GM23338 (cell line): ENCODE data around the gene CES5A. TPM values are rescaled to one million over a fixed set of nuclear protein-coding genes. Genes with fewer than 3 reads are reported as not detected.
"Not testable (repeated sequence)": the region's sequence is repeated elsewhere in the genome, so short reads cannot be mapped to it uniquely, and the experiment has no call there.

ENCODE experiments used
- ATAC-seq: fragments of 200-7000 bp; cut with Tn5 transposase; 3 replicates; pipeline ENCODE4 v1.9.1; 2020
- DNase-seq: peaks from one replicate; pipeline ENCODE4 v3.0.0-alpha.2; 2015; ENCODE audit warnings: low spot score
- H2AFZ ChIP-seq: fragments of 200-600 bp; sonication (generic); 2 replicates; pipeline ENCODE4 v1.8.0; 2016; ENCODE audit warnings: antibody characterized with exemption, mild to moderate bottlenecking, moderate library complexity
- H3F3A ChIP-seq: fragments of 200-600 bp; sonication (generic); replicated peaks from 2 replicates; pipeline ENCODE4 v1.8.0; 2017; ENCODE audit warnings: antibody characterized with exemption, mixed run types, low read depth
- H3K27ac ChIP-seq: fragments of 200-600 bp; sonication (generic); 2 replicates; pipeline ENCODE4 v1.6.1; 2016; ENCODE audit warnings: low read depth
- H3K27me3 ChIP-seq: fragments of 200-600 bp; sonication (generic); 2 replicates; pipeline ENCODE4 v1.8.0; 2016; ENCODE audit warnings: mild to moderate bottlenecking, mixed run types, moderate library complexity; ENCODE audit not compliant: insufficient read depth
- H3K36me3 ChIP-seq: fragments of 200-600 bp; sonication (generic); 2 replicates; pipeline ENCODE4 v1.8.0; 2016; ENCODE audit warnings: mild to moderate bottlenecking; ENCODE audit not compliant: insufficient read depth
- H3K4me1 ChIP-seq: fragments of 200-600 bp; sonication (generic); 2 replicates; pipeline ENCODE4 v1.8.0; 2016; ENCODE audit warnings: mild to moderate bottlenecking, moderate library complexity; ENCODE audit not compliant: insufficient read depth
- H3K4me2 ChIP-seq: fragments of 200-600 bp; sonication (generic); 2 replicates; pipeline ENCODE4 v1.7.1; 2017; ENCODE audit warnings: mixed run types
- H3K4me3 ChIP-seq: fragments of 200-600 bp; sonication (generic); 2 replicates; pipeline ENCODE4 v1.6.1; 2016; ENCODE audit warnings: mixed run types
- H3K79me2 ChIP-seq: fragments of 200-600 bp; sonication (generic); replicated peaks from 2 replicates; pipeline ENCODE4 v1.8.0; 2017; ENCODE audit warnings: mild to moderate bottlenecking; ENCODE audit not compliant: insufficient read depth
- H3K9me2 ChIP-seq: fragments of 200-600 bp; sonication (generic); 2 replicates; pipeline ENCODE4 v1.8.0; 2017; ENCODE audit not compliant: insufficient read depth
- H4K20me1 ChIP-seq: fragments of 200-600 bp; sonication (generic); replicated peaks from 2 replicates; pipeline ENCODE4 v1.8.0; 2017; ENCODE audit warnings: mild to moderate bottlenecking; ENCODE audit not compliant: insufficient read depth
- H3K27ac Mint-ChIP-seq: 2 replicates; pipeline ENCODE4 v1.8.0; 2020; ENCODE audit warnings: inconsistent platforms, mild to moderate bottlenecking, moderate library complexity, mixed read lengths
- H3K27me3 Mint-ChIP-seq: 3 replicates; pipeline ENCODE4 v1.8.0; 2022; ENCODE audit warnings: low read depth, mild to moderate bottlenecking, moderate library complexity, mixed read lengths, inconsistent platforms; ENCODE audit not compliant: insufficient read depth, poor library complexity
- H3K36me3 Mint-ChIP-seq: 3 replicates; pipeline ENCODE4 v1.8.0; 2021; ENCODE audit warnings: low read depth, mild to moderate bottlenecking, inconsistent platforms, moderate library complexity, mixed read lengths
- H3K4me1 Mint-ChIP-seq: 3 replicates; pipeline ENCODE4 v1.8.0; 2020; ENCODE audit warnings: mild to moderate bottlenecking, inconsistent platforms, mixed read lengths
- H3K4me3 Mint-ChIP-seq: 3 replicates; pipeline ENCODE4 v1.8.0; 2021; ENCODE audit warnings: moderate library complexity, mild to moderate bottlenecking, inconsistent platforms, mixed read lengths
- H3K9me3 Mint-ChIP-seq: 3 replicates; pipeline ENCODE4 v1.8.0; 2020; ENCODE audit warnings: moderate library complexity, mild to moderate bottlenecking, inconsistent platforms, mixed read lengths
- CTCF ChIP-seq, 2 experiments: fragments of 200-600 bp in 1 of 2; sonication (generic) in 1 of 2; conservative IDR thresholded peaks; 2 replicates each; pipeline versions ENCODE4 v1.5.1 to v1.6.1; 2016 to 2017; ENCODE audit warnings: antibody characterized with exemption in 2 of 2, low read depth in 2 of 2, mild to moderate bottlenecking in 2 of 2, moderate library complexity in 1 of 2
- EZH2 ChIP-seq: fragments of 200-600 bp; sonication (generic); IDR thresholded peaks from one replicate; pipeline ENCODE4 v1.8.0; 2017; ENCODE audit warnings: antibody characterized with exemption, mild to moderate bottlenecking, low read depth; ENCODE audit not compliant: unreplicated experiment
- EZH2phosphoT487 ChIP-seq: fragments of 200-600 bp; sonication (generic); IDR thresholded peaks from one replicate; pipeline ENCODE4 v1.8.1; 2018; ENCODE audit warnings: antibody characterized with exemption; ENCODE audit not compliant: unreplicated experiment
- REST ChIP-seq: IDR thresholded peaks from one replicate; pipeline ENCODE4 v1.6.1; 2018; ENCODE audit warnings: antibody characterized with exemption; ENCODE audit not compliant: unreplicated experiment
- ZNF114 ChIP-seq: fragments of 250-450 bp; sonication (Bioruptor Pico); IDR thresholded peaks from 2 replicates; pipeline ENCODE4 v1.5.0; 2020; ENCODE audit warnings: mild to moderate bottlenecking, moderate library complexity
- polyA plus RNA-seq: library from polyadenylated mRNA; unstranded; fragments of >200 nt; fragmentation: Nextera tagmentation; extraction: Ambion mirVana; gene quantifications from 2 replicates; pipeline ENCODE4 v1.2.1, GENCODE V29; 2016
- total RNA-seq: library from RNA; depleted of rRNA; stranded (reverse); fragments of >200 nt; shearing (Covaris generic); gene quantifications from 2 replicates; pipeline ENCODE4 v1.2.3, GENCODE V29; 2014
- TF ChIP-seq, protein P1 (sequence below): IDR thresholded peaks from 2 replicates; pipeline ENCODE4 v1.6.1; 2016; ENCODE audit warnings: antibody characterized with exemption

CES5A gene
- total and polyA plus RNA-seq, 2 experiments from 2014 or later, result not detected

DNA sequence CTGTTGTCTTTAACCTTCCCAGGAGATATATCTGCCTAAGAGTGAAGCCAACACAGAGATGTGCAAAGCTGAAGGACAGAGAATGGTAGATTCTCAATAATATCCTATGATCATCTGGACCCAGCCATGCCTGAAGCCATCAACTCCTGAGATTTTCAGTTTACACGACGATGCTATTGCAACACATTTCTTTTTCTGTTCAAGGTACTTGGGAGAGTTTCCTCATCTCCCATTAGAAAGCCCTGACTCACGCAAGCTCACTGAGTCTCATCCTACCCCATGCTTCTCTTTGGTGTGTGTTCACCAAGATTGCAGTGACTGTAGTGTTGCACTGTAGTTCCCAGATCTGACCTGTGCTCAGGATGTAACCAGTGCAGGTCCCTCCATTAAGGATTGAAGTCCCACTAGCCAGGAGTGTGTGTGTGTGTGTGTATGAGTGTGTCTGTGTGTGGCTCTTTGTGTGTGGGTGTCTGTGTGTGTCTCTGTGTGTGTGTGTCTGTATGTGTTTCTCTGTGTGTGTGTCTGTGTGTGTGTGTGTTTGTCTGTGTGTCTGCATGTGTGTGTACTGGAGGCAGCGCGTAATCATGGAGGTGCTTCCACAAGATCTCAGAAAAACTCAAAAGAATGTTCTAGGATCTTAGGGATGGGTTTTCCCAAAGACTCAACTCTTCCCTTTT lies 57.8 kb downstream of the CES5A start (continued):
- no peak for TF ChIP-seq CTCF (conservative IDR thresholded peaks at IDR 0.05; ENCODE audit: low read depth in 2 of 2)

GRCh38 chr16:55816222-55816621 lies 59.0 kb downstream of the CES5A start:
- H3K4me3 Mint-ChIP-seq, ATAC-seq, H3K27me3 Mint-ChIP-seq, H3K79me2 ChIP-seq, H3K36me3 ChIP-seq, H3K4me1 Mint-ChIP-seq, H3K36me3 Mint-ChIP-seq, H3K4me3 ChIP-seq, H3K9me3 Mint-ChIP-seq, H3K4me1 ChIP-seq, H3K27me3 ChIP-seq, H3K9me2 ChIP-seq, H3K27ac Mint-ChIP-seq, H2AFZ ChIP-seq, H3K4me2 ChIP-seq, H3F3A ChIP-seq, H4K20me1 ChIP-seq, H3K27ac ChIP-seq, DNase-seq: not testable (repeated sequence)

DNA sequence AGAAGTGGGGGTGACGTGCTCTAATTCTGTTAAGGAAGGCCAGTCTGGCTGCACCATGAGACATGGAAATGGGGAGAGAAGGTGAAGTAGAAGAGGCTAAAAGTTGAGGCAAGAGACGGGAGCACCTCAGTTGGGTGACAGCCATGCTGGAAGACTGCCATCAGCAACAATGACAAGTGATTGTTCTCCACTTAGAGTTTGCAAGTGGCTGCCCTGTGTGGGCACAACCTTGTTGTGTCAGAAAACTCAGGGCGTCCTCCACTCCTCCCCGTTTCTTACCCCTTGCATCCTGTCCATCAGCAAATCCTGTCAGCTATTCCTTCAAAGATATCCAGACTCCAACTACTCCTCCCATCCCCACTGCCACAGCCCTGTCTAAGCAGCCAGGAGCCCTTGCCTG lies 59.9 kb downstream of the CES5A start:
- Histone ChIP-seq H4K20me1 (no peaks in the 10 kb centered on the region), H3K4me2 (no peak overlapping the region), H3K27me3 (no peaks in the 10 kb centered on the region), H3K4me3 (no peak overlapping the region), H3F3A (no peaks in the 10 kb centered on the region), H3K79me2 (no peaks in the 10 kb centered on the region), H3K36me3 (no peaks in the 10 kb centered on the region), H3K4me1 (no peaks in the 10 kb centered on the region), H3K27ac (no peak overlapping the region), H3K9me2 (peaks cover 5% of the 10 kb centered on the region; the same call in 1 of the 2 replicates), H2AFZ (no peak overlapping the region)
- no peak for ATAC-seq
- Mint-ChIP-seq H3K27me3 (peaks cover 7% of the 10 kb centered on the region), H3K9me3 (no peaks in the 10 kb centered on the region), H3K36me3 (no peaks in the 10 kb centered on the region), H3K4me3 (no peak overlapping the region), H3K4me1 (peaks cover 6% of the 10 kb centered on the region; the same call in 2 of the 3 replicates), H3K27ac (no peak overlapping the region)
- DNase-seq, result no peak
- TF ChIP-seq EZH2 (no peak), REST (no peak), ZNF114 (no peak), EZH2phosphoT487 (no peak)
- TF ChIP-seq, protein P1, sequence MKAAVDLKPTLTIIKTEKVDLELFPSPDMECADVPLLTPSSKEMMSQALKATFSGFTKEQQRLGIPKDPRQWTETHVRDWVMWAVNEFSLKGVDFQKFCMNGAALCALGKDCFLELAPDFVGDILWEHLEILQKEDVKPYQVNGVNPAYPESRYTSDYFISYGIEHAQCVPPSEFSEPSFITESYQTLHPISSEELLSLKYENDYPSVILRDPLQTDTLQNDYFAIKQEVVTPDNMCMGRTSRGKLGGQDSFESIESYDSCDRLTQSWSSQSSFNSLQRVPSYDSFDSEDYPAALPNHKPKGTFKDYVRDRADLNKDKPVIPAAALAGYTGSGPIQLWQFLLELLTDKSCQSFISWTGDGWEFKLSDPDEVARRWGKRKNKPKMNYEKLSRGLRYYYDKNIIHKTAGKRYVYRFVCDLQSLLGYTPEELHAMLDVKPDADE, result no peak
